Fibroblast of lung (primary cell): ENCODE measurements around the gene SLFN12L. TPM values are rescaled to one million over a fixed set of nuclear protein-coding genes. Genes with fewer than 3 reads are reported as not detected.

Source experiments
- DNase-seq, 2 donors: peaks; one replicate each; pipeline versions ENCODE4 v3.0.0 to v3.0.0-alpha.2; 2010; ENCODE audit warnings: low read depth in 2 of 2
- H2AFZ ChIP-seq: 2 replicates; pipeline ENCODE4 v1.5.1; 2012; ENCODE audit warnings: low read length, control low read depth, inconsistent platforms
- H3K27ac ChIP-seq: 2 replicates; pipeline ENCODE4 v1.5.1; 2011; ENCODE audit warnings: low read length, control low read depth; ENCODE audit not compliant: insufficient read depth
- H3K27me3 ChIP-seq: 2 replicates; pipeline ENCODE4 v1.5.1; 2011; ENCODE audit warnings: mild to moderate bottlenecking, low read length; ENCODE audit not compliant: control insufficient read depth, insufficient read depth
- H3K36me3 ChIP-seq: 2 replicates; pipeline ENCODE4 v1.5.1; 2011; ENCODE audit warnings: low read length; ENCODE audit not compliant: control insufficient read depth, insufficient read depth
- H3K4me1 ChIP-seq: 2 replicates; pipeline ENCODE4 v1.5.1; 2011; ENCODE audit warnings: low read length; ENCODE audit not compliant: control insufficient read depth, insufficient read depth; ENCODE audit errors: extremely low read depth
- H3K4me2 ChIP-seq: 2 replicates; pipeline ENCODE4 v1.5.1; 2011; ENCODE audit warnings: low read length, control low read depth; ENCODE audit not compliant: insufficient read depth; ENCODE audit errors: extremely low read depth
- H3K4me3 ChIP-seq, 4 experiments: fragments of 200-600 bp in 1 of 4; sonication (generic) in 1 of 4; replicated peaks in 1 of 4; 2 replicates each; pipeline ENCODE4 v1.5.1; 2011 to 2016; ENCODE audit warnings: low read length in 4 of 4, low read depth in 3 of 4, mild to moderate bottlenecking in 3 of 4, control low read depth in 2 of 4, inconsistent platforms in 1 of 4, mixed read lengths in 1 of 4; ENCODE audit not compliant: insufficient read depth in 1 of 4; ENCODE audit errors: control extremely low read depth in 1 of 4
- H3K79me2 ChIP-seq: 2 replicates; pipeline ENCODE4 v1.5.1; 2012; ENCODE audit warnings: mild to moderate bottlenecking, low read length, inconsistent platforms; ENCODE audit not compliant: control insufficient read depth, insufficient read depth
- H3K9ac ChIP-seq: 2 replicates; pipeline ENCODE4 v1.5.1; 2011; ENCODE audit warnings: mild to moderate bottlenecking, low read length, control low read depth; ENCODE audit not compliant: insufficient read depth
- H3K9me3 ChIP-seq: 2 replicates; pipeline ENCODE4 v1.5.1; 2012; ENCODE audit warnings: low read depth, low read length; ENCODE audit not compliant: control insufficient read depth, insufficient read depth
- H4K20me1 ChIP-seq: 2 replicates; pipeline ENCODE4 v1.5.1; 2011; ENCODE audit warnings: low read length; ENCODE audit not compliant: control insufficient read depth, insufficient read depth; ENCODE audit errors: extremely low read depth
- CTCF ChIP-seq, 2 donors: IDR thresholded peaks in 1 of 2; conservative IDR thresholded peaks in 1 of 2; 1 replicate in 1 of 2; 2 replicates in 1 of 2; pipeline ENCODE4 v1.5.1; 2011 to 2012; ENCODE audit warnings: low read length in 2 of 2, control low read depth in 1 of 2, inconsistent platforms in 1 of 2, low read depth in 1 of 2, mild to moderate bottlenecking in 1 of 2
- EZH2 ChIP-seq: IDR thresholded peaks from 2 replicates; pipeline ENCODE4 v1.5.1; 2012; ENCODE audit warnings: low read length, control low read depth, mild to moderate bottlenecking; ENCODE audit errors: missing control alignments
- polyA plus RNA-seq, 2 donors: library from polyadenylated mRNA; depleted of rRNA in 1 of 2; stranded (reverse) in 1 of 2; unstranded in 1 of 2; fragments of >200 nt; gene quantifications; 2 replicates each; pipeline ENCODE4 v1.2.1, GENCODE V29; 2011 to 2012; ENCODE audit warnings: missing spikeins in 1 of 2
- total RNA-seq: library from RNA; depleted of rRNA; stranded (reverse); fragments of >200 nt; gene quantifications from 2 replicates; pipeline ENCODE4 v1.2.1, GENCODE V29; 2014

SLFN12L gene
- total and polyA plus RNA-seq, 2 donors (not counting 1 experiment from before 2014, with no cell fraction given) = 0.09 to 0.17 TPM

- no peak for DNase-seq
- Histone ChIP-seq H3K27me3 (peaks cover 3% of the 10 kb centered on the region), H3K79me2 (no peaks in the 10 kb centered on the region), H3K36me3 (no peaks in the 10 kb centered on the region), H2AFZ (no peak overlapping the region), H3K4me1 (peaks cover 3% of the 10 kb centered on the region), H3K4me2 (no peak overlapping the region), H3K4me3 (no peak overlapping the region), H3K9me3 (no peaks in the 10 kb centered on the region), H3K27ac (no peak overlapping the region), H3K9ac (no peak overlapping the region), H4K20me1 (no peaks in the 10 kb centered on the region)
- TF ChIP-seq EZH2 (no peak), CTCF (conservative IDR thresholded peaks at IDR 0.05 in 1 of 2, IDR thresholded peaks at IDR 0.05 in 1 of 2; ENCODE audit: low read depth in 1 of 2, low read length in 2 of 2) (no peak)
These were observed 6.4 kb upstream of the SLFN12L start for GRCh38 chr17:35543856-35544255.

GRCh38 chr17:35542990-35543389 is 5.5 kb upstream of the SLFN12L start:
- Histone ChIP-seq H3K4me2 (no peak overlapping the region), H3K27ac (no peak overlapping the region), H3K9ac (no peak overlapping the region), H3K4me1 (peaks cover 3% of the 10 kb centered on the region), H3K36me3 (no peaks in the 10 kb centered on the region), H3K4me3 (no peak overlapping the region), H4K20me1 (no peaks in the 10 kb centered on the region), H3K9me3 (no peaks in the 10 kb centered on the region), H3K27me3 (peaks cover 3% of the 10 kb centered on the region), H2AFZ (no peak overlapping the region), H3K79me2 (no peaks in the 10 kb centered on the region)
- DNase-seq = no peak
- TF ChIP-seq CTCF (conservative IDR thresholded peaks at IDR 0.05 in 1 of 2, IDR thresholded peaks at IDR 0.05 in 1 of 2; ENCODE audit: low read depth in 1 of 2, low read length in 2 of 2) (no peak), EZH2 (no peak)

- Histone ChIP-seq H3K9ac (peak overlapping the region; percentile 20), H4K20me1 (no peaks in the 10 kb centered on the region), H3K27me3 (no peaks in the 10 kb centered on the region), H3K36me3 (no peaks in the 10 kb centered on the region), H3K4me1 (peaks cover 3% of the 10 kb centered on the region), H3K4me3 (peak overlapping the region; percentile 39 to 48 (median 44)), H3K79me2 (no peaks in the 10 kb centered on the region), H3K27ac (peak overlapping the region; percentile 72), H3K9me3 (no peaks in the 10 kb centered on the region), H2AFZ (peak overlapping the region; percentile 96), H3K4me2 (peak overlapping the region; percentile 95)
- no peak for DNase-seq
- TF ChIP-seq CTCF (conservative IDR thresholded peaks at IDR 0.05 in 1 of 2, IDR thresholded peaks at IDR 0.05 in 1 of 2; ENCODE audit: low read depth in 1 of 2, low read length in 2 of 2) (no peak), EZH2 (no peak)
These were observed 4.0 kb upstream of the SLFN12L start for GRCh38 chr17:35541434-35541833.
